ENCODE measurements around the gene PCK2. TPM values are rescaled to one million over a fixed set of nuclear protein-coding genes. Genes with fewer than 3 reads are reported as not detected.

Gene PCK2
- total and polyA plus RNA-seq, 2 of the 13 experiments (the other 11 are each of a cell fraction or from before 2014, with no cell fraction given), result 129 to 272 TPM

DNA sequence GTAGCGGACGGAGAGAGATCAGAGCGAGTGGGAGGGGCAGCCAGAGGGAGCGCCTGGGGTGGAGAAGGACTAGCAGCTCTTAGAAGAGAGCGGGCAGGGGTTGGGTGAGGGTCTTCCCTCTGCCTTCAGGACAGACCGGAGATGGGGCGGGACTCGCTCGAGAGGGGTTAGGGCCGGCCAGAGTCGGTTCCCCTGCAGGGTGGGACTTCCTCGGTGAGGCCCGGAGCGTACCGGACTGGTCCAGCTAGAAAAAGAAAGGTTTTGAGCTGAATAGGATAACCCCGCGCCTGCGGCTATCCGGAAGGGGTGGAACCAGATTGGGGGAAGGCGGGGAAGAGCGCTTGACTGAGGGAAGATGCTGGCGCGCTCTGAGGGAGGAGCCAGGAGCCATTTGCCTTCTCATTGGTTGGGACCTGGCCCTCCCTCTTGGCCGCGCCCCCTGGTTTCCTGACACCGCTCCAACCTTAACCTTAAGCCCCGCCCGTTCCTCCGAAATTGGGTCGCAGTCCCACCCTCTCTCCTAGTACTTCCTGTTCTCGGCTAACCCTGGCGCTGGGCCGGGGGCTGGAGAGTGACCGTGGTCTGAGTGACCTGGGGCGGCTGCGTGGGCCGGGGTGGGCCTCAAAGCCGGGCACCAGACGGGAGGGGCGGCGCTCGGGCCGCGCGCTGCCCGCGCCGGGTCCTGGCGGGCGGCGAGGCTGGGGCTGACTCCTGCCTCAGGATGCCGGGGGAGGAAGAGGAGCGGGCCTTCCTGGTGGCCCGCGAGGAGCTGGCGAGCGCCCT is 53.1 kb downstream of the PCK2 start, which contains the start of gene RNF31 (continued):
- TF ChIP-seq KDM4B (CRISPR knock-in tag; IDR thresholded peaks at IDR 0.05), result 0 out of 2 replicates have a peak, but pooled peaks have one; percentile 44
- TF ChIP-seq MTF1 (CRISPR knock-in tag; IDR thresholded peaks at IDR 0.05), result no peak
- TF ChIP-seq, protein P1, sequence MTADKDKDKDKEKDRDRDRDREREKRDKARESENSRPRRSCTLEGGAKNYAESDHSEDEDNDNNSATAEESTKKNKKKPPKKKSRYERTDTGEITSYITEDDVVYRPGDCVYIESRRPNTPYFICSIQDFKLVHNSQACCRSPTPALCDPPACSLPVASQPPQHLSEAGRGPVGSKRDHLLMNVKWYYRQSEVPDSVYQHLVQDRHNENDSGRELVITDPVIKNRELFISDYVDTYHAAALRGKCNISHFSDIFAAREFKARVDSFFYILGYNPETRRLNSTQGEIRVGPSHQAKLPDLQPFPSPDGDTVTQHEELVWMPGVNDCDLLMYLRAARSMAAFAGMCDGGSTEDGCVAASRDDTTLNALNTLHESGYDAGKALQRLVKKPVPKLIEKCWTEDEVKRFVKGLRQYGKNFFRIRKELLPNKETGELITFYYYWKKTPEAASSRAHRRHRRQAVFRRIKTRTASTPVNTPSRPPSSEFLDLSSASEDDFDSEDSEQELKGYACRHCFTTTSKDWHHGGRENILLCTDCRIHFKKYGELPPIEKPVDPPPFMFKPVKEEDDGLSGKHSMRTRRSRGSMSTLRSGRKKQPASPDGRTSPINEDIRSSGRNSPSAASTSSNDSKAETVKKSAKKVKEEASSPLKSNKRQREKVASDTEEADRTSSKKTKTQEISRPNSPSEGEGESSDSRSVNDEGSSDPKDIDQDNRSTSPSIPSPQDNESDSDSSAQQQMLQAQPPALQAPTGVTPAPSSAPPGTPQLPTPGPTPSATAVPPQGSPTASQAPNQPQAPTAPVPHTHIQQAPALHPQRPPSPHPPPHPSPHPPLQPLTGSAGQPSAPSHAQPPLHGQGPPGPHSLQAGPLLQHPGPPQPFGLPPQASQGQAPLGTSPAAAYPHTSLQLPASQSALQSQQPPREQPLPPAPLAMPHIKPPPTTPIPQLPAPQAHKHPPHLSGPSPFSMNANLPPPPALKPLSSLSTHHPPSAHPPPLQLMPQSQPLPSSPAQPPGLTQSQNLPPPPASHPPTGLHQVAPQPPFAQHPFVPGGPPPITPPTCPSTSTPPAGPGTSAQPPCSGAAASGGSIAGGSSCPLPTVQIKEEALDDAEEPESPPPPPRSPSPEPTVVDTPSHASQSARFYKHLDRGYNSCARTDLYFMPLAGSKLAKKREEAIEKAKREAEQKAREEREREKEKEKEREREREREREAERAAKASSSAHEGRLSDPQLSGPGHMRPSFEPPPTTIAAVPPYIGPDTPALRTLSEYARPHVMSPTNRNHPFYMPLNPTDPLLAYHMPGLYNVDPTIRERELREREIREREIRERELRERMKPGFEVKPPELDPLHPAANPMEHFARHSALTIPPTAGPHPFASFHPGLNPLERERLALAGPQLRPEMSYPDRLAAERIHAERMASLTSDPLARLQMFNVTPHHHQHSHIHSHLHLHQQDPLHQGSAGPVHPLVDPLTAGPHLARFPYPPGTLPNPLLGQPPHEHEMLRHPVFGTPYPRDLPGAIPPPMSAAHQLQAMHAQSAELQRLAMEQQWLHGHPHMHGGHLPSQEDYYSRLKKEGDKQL (CRISPR knock-in tag; IDR thresholded peaks at IDR 0.05; ENCODE audit: low read depth), result no peak
- TF ChIP-seq BRCA1 (CRISPR knock-in tag; IDR thresholded peaks at IDR 0.05), result no peak
- TF ChIP-seq, protein P2, sequence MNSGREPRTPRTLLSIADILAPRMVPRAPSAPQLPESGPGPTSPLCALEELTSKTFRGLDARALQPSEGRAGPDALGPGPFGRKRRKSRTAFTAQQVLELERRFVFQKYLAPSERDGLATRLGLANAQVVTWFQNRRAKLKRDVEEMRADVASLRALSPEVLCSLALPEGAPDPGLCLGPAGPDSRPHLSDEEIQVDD (CRISPR knock-in tag; IDR thresholded peaks at IDR 0.05; ENCODE audit: borderline replicate concordance), result peak; percentile 86; the same call in 1 of the 2 replicates
- TF ChIP-seq, protein P3, sequence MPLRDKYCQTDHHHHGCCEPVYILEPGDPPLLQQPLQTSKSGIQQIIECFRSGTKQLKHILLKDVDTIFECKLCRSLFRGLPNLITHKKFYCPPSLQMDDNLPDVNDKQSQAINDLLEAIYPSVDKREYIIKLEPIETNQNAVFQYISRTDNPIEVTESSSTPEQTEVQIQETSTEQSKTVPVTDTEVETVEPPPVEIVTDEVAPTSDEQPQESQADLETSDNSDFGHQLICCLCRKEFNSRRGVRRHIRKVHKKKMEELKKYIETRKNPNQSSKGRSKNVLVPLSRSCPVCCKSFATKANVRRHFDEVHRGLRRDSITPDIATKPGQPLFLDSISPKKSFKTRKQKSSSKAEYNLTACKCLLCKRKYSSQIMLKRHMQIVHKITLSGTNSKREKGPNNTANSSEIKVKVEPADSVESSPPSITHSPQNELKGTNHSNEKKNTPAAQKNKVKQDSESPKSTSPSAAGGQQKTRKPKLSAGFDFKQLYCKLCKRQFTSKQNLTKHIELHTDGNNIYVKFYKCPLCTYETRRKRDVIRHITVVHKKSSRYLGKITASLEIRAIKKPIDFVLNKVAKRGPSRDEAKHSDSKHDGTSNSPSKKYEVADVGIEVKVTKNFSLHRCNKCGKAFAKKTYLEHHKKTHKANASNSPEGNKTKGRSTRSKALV (CRISPR knock-in tag; IDR thresholded peaks at IDR 0.05), result no peak; the same call in 1 of the 2 replicates
- TF ChIP-seq, protein P4, sequence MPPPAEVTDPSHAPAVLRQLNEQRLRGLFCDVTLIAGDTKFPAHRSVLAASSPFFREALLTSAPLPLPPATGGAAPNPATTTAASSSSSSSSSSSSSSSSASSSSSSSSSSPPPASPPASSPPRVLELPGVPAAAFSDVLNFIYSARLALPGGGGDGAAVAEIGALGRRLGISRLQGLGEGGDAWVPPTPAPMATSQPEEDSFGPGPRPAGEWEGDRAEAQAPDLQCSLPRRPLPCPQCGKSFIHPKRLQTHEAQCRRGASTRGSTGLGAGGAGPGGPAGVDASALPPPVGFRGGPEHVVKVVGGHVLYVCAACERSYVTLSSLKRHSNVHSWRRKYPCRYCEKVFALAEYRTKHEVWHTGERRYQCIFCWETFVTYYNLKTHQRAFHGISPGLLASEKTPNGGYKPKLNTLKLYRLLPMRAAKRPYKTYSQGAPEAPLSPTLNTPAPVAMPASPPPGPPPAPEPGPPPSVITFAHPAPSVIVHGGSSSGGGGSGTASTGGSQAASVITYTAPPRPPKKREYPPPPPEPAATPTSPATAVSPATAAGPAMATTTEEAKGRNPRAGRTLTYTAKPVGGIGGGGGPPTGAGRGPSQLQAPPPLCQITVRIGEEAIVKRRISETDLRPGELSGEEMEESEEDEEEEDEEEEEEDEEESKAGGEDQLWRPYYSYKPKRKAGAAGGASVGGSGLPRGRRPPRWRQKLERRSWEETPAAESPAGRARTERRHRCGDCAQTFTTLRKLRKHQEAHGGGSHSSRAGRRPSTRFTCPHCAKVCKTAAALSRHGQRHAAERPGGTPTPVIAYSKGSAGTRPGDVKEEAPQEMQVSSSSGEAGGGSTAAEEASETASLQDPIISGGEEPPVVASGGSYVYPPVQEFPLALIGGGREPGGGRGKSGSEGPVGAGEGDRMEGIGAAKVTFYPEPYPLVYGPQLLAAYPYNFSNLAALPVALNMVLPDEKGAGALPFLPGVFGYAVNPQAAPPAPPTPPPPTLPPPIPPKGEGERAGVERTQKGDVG (CRISPR knock-in tag; IDR thresholded peaks at IDR 0.05; ENCODE audit: borderline replicate concordance), result no peak
- 0 out of 2 replicates have a peak, but pooled peaks have one; percentile 18 for TF ChIP-seq DNMT1 (CRISPR knock-in tag; IDR thresholded peaks at IDR 0.05)
- TF ChIP-seq XBP1 (CRISPR knock-in tag; IDR thresholded peaks at IDR 0.05), result no peak
- TF ChIP-seq ZNF547 (CRISPR knock-in tag; IDR thresholded peaks at IDR 0.05), result no peak; the same call in none of the 2 replicates
- peak; percentile 91; the same call in 1 of the 2 replicates for TF ChIP-seq CHD4 (IDR thresholded peaks at IDR 0.05; ENCODE audit: borderline replicate concordance, low read length)
- peak; percentile 89 for TF ChIP-seq SAP130 (CRISPR knock-in tag; IDR thresholded peaks at IDR 0.05; ENCODE audit: low read depth)
- TF ChIP-seq, protein P5, sequence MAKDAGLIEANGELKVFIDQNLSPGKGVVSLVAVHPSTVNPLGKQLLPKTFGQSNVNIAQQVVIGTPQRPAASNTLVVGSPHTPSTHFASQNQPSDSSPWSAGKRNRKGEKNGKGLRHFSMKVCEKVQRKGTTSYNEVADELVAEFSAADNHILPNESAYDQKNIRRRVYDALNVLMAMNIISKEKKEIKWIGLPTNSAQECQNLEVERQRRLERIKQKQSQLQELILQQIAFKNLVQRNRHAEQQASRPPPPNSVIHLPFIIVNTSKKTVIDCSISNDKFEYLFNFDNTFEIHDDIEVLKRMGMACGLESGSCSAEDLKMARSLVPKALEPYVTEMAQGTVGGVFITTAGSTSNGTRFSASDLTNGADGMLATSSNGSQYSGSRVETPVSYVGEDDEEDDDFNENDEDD (CRISPR knock-in tag; IDR thresholded peaks at IDR 0.05; ENCODE audit: borderline replicate concordance), result 0 out of 2 replicates have a peak, but pooled peaks have one; percentile 56
- TF ChIP-seq, protein P6, sequence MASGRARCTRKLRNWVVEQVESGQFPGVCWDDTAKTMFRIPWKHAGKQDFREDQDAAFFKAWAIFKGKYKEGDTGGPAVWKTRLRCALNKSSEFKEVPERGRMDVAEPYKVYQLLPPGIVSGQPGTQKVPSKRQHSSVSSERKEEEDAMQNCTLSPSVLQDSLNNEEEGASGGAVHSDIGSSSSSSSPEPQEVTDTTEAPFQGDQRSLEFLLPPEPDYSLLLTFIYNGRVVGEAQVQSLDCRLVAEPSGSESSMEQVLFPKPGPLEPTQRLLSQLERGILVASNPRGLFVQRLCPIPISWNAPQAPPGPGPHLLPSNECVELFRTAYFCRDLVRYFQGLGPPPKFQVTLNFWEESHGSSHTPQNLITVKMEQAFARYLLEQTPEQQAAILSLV (CRISPR knock-in tag; IDR thresholded peaks at IDR 0.05; ENCODE audit: borderline replicate concordance), result peak; percentile 77; the same call in 1 of the 2 replicates
